ENCODE measurements around the gene RCOR3.
"Not testable (repeated sequence)": the region's sequence is repeated elsewhere in the genome, so short reads cannot be mapped to it uniquely, and the experiment has no call there.

GRCh38 chr1:211240567-211240966 lies 18.6 kb upstream of the RCOR3 start:
- TF ChIP-seq CTCF (conservative IDR thresholded peaks at IDR 0.05; ENCODE audit: low read depth, low read length); EZH2 (IDR thresholded peaks at IDR 0.05; ENCODE audit: low read length, unreplicated experiment); EZH2phosphoT487 (IDR thresholded peaks at IDR 0.05; ENCODE audit: borderline replicate concordance, low read length): not testable (repeated sequence)

Data from PC-3 (cell line).